HG03064 (cell line): ENCODE data around the gene RBSN.
"Not testable (repeated sequence)": the region's sequence is repeated elsewhere in the genome, so short reads cannot be mapped to it uniquely, and the experiment has no call there.

Source experiments
- ATAC-seq: cut with Tn5 transposase; IDR thresholded peaks from one replicate; pipeline ENCODE4 v1.9.1; 2021; ENCODE audit warnings: low read depth; ENCODE audit not compliant: unreplicated experiment

The RBSN gene

DNA sequence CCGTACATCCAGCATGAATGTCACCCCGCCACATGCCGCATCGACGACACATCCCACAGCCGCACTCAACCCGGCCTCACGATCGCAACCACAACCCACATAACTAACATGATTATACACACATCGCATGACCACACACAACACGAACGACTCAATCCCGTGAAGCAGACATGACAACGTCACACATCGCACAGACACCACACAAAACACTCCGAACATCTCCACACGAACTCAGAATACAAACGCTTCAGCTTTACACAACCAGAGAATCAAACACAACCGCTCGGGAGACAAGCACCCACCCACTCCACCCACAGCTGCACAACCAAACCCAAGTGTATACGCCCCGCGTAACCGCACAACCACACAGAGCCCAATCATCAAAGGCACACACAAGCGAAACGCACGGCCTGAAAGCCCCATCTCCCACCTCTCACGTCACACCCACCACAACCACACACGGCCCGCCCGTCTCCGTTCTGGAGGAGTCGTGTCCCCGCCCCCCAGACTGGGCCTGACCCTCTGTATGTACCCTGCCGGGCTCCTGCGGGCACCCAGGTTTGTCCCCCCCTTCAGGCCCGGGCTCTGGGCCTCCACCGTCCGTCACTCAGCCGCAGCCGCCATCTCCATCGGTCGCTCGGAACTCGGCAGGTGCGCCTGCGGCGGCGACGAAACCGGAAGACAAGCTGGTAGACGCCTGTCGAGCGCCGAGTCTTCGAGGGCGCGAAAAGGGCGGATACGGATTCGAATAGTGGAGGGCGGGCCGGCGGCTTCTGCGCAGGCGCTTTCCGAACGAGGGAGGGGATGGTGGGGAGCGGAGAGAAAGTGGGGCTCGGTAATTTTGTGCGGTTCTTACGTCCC, at the start of gene RBSN:
TSS of gene RBSN (minus strand) at position 646 of the 861 bp plus-strand sequence. CDS start 3,028 bp downstream, outside the sequence.
- peak; percentile 88 for ATAC-seq

GRCh38 chr3:15148614-15149013, 49.7 kb upstream of the RBSN start:
- ATAC-seq = no peak

DNA sequence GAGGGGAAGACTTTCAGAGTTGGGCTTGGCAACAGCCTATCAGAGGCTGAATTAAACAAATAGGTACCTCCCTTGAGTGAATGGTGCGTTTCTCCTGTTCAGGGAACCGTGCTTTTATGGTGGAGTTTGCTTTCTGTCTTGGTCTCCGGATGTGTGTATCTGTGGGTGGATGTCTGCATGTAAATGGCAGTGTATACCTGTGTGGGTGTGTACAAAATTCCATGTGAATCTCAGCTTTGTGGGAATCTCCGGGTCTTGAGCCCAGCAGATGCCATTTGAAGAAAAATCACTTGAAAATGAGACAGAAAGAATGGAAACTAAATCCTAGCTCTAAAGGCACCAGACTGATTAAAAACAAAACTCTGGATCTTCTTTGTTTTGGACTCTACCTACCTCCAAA, 37.9 kb upstream of the RBSN start:
- ATAC-seq = not testable (repeated sequence)

GRCh38 chr3:15134968-15135367, 36.0 kb upstream of the RBSN start:
- not testable (repeated sequence) for ATAC-seq

DNA sequence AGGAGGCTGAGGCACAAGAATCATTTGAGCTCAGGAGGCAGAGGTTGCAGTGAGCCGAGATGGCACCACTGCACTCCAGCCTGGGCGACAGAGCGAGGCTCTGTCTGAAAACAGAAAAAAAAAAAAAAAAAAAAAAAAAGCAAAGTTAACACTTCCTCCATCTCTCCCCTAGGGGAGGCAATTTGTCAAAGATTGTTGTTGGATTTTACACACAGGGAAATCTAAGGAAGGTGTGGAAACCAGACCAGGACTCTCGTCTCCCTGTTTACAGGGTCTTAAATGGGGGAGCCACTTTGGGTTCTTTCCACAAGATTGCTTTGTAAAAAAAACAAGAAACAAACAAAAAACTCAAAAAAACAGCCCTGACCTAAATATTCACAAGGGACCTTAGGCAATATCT, 29.5 kb upstream of the RBSN start:
- not testable (repeated sequence) for ATAC-seq

GRCh38 chr3:15126975-15127374, 28.0 kb upstream of the RBSN start:
- ATAC-seq = not testable (repeated sequence)

DNA sequence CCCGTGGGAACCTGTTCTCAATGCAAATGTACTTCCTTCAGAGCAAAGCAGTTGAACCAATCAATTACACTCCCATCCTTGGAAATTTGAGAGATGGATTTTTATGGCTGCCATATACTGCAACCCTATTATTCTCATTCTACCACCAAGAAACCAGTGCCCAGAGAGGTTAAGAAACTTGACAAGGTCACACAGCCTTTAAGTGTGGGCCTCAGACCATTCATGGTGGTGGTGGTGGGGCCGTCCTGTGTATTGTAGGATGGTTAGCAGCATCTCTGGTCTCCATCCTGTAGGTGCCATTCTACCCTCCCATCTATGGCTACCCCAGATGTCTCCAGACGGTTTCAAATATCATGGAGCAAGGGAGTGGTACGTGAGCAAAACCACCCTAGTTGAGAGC, 23.4 kb upstream of the RBSN start:
- no peak for ATAC-seq

DNA sequence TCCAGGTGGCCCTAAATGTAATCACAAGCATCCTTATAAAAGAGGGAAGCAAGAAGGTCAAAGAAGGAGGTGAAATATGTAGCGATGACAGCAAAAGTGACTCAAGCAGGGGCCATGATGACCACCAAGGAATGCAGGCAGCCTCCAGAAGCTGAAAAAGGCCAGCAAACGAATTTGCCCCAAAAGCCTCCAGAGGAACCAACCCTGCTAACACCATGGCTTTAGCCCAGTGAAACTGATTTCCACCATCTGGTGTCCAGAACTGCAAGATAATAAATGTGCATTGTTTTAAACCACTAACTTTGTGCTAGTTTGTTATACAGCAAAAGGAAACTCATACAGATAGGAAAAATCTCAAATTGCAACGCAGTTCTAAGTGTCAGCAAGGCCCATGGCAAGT, 23.0 kb upstream of the RBSN start:
- ATAC-seq = no peak

- ATAC-seq = no peak
Measured at GRCh38 chr3:15120986-15121385, 22.0 kb upstream of the RBSN start.

DNA sequence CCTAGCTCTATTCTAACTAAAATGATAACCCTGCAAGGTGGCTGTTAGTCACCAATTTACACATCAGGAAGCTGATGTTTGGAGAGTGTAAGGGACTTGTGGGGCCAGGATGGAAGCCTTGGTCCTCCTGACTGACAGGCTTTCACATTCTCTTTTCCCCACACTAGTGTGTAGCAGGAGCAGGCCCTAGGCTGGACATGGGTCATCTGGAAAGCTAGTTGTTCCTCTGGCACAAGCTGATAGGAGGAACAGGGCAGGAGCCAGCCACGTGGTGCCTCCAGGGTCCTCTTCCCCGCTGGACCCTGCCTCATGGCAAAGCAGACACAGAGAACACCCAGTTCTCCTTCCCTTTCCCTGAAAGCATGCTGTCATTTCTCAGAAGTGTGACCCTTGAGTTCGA, 18.1 kb upstream of the RBSN start:
- ATAC-seq = no peak

GRCh38 chr3:15116032-15116669, 17.2 kb upstream of the RBSN start:
- no peak for ATAC-seq

DNA sequence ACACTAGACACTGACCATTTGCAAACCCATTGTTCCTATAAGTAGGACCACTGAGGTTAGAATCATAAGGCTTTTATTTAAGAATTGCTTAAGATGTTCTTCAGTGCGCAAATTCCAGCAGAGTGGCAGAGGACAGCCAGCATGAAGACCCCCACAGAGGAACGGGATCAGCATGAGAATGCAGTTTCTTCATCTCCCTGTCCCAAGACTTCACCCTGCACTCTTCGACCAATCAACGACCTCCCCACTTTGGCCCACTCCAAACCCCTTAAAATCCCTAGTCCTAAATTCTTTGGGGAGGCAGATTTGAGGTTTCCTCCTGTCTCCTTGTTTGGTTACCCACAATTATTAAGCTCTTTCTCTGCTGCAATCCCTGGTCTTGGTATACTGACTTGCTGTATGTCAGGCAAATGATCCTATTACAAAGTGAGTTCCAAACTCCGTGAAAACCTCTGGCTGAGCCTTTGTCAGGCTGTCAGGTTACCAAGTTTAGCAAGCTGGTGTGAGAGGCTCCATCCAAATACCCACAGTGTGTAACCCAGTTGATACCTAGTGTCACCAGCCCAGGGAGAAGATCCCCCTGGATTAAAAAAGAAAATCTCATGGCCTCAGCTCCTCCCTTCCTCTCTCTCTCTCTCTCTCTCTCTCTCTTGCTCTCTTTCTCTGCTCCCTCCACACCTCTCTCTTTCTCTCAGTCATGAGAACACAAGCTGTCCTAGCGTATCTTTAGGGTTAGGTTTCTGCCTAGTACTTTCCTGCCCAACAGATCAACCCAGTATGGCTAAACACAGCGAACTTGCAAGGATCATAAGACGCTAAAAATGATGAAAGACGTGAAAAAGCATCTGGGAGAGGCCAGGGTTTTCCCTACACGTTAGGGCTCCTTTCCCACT, 15.8 kb upstream of the RBSN start:
- no peak for ATAC-seq

DNA sequence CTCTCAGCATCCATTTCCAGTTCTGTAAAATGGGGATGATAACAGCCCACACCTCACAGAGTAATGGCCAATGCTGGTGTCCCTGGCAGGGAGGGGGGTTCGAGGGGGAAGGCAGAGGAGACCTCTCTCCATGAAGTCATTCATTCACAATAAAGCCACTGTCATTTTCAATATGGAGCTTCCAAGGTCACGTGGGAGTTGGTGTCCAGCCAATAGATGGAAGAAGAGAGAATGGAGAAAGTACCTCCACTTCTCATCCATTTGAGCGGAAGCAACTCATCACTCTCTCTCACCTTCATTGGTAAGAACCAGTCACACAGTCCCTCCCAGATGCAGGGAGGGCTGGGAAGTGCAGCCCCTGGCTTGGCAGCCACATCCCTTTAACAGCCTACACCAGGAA, 14.9 kb upstream of the RBSN start:
- ATAC-seq = no peak

DNA sequence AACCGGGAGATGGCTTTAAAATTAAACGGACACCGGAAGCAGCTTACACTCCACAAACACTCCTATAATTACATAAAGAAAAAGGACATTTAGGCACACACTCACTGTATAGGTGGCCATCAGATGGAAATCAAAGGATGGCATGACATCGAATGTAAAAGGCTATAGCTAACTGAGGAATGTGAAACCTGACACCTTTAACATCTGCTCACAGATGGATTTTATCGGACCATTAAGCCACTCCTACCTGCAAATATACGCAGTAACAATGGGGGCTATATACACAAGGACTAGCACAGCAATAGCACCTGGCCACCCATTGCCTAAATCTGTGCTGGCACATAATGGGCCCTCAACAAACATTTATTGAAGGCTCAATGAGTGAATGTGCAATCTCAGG, 14.5 kb upstream of the RBSN start:
- ATAC-seq = no peak

DNA sequence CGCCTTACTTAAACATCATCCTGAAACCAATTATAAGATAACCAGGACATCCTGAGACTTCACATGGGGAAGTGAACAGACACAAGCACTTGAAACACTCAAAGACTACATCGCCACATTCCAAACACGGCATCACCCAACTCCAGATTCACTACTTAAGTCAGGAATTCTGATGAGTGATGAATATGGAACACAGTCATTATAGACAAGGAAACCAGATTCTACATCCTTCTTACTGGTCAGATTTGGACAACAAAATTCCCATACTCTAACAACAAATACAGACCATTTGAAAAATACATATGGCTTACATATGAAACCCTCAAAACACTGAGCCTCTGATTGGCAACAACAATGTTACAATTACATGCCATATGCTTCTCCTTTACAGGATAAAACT, 13.1 kb upstream of the RBSN start:
- ATAC-seq = no peak

GRCh38 chr3:15110206-15110605, 11.3 kb upstream of the RBSN start:
- no peak for ATAC-seq

DNA sequence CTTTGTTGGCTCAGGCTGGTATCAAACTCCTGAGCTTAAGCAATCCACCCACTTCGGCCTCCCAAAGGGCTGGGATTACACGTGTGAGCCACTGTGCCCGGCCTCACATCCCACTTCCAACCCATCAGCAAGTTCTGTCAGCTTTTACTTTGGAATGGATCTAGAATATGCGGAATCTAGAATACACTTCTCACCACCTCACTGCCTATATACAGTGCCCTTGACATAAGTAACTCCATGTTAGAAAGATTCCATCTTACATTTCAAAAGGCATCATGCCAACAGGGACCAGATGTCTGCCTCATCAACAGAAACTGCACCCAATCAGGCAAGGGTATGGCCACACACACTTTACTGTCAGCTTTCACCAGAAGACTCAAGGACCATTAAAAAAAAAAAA, 9.9 kb upstream of the RBSN start:
- no peak for ATAC-seq

- no peak for ATAC-seq
Measured at GRCh38 chr3:15108082-15108545, 9.2 kb upstream of the RBSN start.

DNA sequence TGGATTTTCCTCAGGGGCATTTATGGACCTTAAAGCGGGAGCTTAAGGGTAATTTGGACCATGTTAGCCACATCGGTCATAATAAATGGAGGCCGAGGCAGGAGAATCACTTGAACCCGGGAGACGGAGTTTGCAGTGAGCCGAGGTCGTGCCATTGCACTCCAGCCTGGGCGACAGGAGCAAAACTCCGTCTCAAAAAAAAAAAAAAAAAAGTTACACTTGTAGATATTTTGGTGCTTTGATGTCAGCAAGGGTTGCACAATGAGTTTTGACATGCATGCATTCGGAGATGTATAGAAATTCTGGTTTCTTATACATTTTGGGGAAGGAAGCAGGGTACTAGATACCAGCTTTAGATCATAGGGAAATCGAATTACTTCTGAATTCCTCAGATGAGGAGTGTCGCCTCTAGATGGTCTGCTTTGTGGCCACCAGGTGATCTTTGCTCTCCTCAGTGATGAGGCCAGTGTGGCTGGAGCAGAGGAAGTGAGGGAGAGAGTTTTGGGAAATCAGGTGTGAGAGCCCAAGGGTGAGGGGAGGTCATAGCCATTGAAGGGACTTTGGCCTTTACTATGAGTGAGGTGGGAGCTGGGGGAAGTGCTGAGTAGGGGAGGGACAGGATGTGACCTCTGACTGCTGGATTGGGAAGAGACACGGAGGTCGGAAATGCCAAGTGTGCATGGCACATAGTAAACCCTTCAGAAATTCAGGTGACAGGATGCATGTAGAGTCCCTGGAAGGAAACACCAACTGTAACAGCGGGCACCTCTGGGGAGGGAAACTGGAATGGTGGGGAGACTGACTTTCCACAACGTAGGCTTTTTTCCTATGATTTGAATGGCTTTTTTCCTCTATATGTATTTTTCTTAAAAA, 8.4 kb upstream of the RBSN start:
- ATAC-seq = no peak

GRCh38 chr3:15102836-15103235, 3.9 kb upstream of the RBSN start:
- ATAC-seq = no peak
